Astrocyte of the spinal cord (primary cell): ENCODE results near the gene ITGAE.

Experiments used
- DNase-seq: peaks from one replicate; pipeline ENCODE4 v3.0.0; 2011; ENCODE audit warnings: low read depth, low spot score
- H3K4me3 ChIP-seq: 2 replicates; pipeline ENCODE4 v1.5.1; 2011; ENCODE audit warnings: low read depth, mild to moderate bottlenecking, low read length, moderate library complexity
- CTCF ChIP-seq: IDR thresholded peaks from 2 replicates; pipeline ENCODE4 v1.5.1; 2012; ENCODE audit warnings: low read depth, mild to moderate bottlenecking, low read length, inconsistent platforms
- in situ Hi-C: cut with HindIII; loops from 2 replicates; pipeline ENCODE4 v1.10.0; 2017; ENCODE audit warnings: low sequenced_read_pairs

Gene ITGAE

DNA sequence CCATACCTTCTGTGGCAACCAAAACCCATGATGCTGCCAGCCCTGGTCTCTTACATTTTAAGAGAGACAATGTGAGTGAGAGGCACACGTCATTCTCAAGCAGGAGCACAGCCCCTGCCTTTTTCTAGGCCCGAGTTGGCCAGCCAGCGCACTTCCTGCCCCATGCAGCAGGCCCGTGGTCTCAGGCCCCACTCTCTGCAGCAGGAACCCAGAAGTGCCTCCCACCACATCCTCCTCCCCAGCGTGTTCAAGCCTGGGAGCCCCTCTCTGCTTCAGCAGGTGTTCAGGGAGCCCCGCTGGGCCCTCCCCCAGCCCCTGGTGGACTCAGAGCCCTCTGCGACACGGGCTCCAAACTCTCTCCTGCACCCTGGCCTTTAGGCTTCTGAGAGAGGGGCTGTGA, 30.5 kb downstream of the ITGAE start:
- TF ChIP-seq CTCF = no peak
- no peak for DNase-seq
- no peak overlapping the region for H3K4me3 ChIP-seq
- in situ Hi-C loops = no loop called here

DNA sequence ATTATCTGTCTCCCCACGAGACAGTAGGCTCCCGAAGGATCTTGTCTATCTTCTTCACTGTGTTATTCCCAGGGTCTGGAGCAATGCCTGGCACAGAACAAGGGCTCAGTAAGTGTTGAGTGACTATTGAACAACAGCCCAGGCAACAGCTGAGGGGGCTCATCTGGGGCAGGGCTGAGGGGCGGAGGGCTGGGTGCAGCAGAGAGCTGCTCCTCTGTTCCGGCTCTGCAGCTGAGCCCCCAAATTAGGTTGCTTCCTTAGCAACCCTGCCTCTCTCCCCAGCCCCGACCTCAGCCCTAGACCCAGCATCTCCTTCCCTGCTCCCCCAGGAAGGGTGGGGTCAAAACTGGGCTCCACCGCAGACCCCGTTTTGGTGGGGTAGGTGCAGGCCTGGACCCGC, 32.2 kb downstream of the ITGAE start:
- no peak for TF ChIP-seq CTCF
- DNase-seq = no peak
- no peak overlapping the region for H3K4me3 ChIP-seq
- in situ Hi-C loops = no loop called here

GRCh38 chr17:3768341-3768740, 32.6 kb downstream of the ITGAE start:
- no peak for TF ChIP-seq CTCF
- in situ Hi-C loops = no loop called here

GRCh38 chr17:3766779-3767178, 34.2 kb downstream of the ITGAE start:
- H3K4me3 ChIP-seq = no peak overlapping the region
- in situ Hi-C loops = no loop called here
- no peak for TF ChIP-seq CTCF
- DNase-seq = no peak

More at GRCh38 chr17:3768341-3768740, 32.6 kb downstream of the ITGAE start:
- no peak for DNase-seq
- H3K4me3 ChIP-seq = no peak overlapping the region

DNA sequence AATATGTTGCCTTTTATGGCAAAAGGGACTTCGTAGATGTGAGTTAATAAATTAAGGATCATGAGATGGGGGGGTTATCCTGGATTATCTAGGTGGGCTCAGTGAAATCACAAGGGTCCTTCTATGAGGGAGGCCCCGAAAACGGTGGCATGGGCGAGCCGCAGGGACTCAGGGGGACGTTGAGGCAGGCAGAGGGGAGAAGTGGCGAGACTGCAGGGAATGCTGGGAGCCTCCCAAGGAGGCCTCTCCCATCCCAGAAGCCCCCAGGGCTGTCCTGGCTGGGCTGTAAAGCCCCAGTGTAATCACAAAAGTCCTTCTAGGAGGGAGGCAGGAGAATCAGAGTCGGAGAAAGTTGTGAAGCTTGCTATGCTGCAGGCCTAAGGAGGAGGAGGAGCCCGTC, 35.0 kb downstream of the ITGAE start:
- in situ Hi-C loops = no loop called here
- TF ChIP-seq CTCF = no peak
- no peak overlapping the region for H3K4me3 ChIP-seq
- no peak for DNase-seq

DNA sequence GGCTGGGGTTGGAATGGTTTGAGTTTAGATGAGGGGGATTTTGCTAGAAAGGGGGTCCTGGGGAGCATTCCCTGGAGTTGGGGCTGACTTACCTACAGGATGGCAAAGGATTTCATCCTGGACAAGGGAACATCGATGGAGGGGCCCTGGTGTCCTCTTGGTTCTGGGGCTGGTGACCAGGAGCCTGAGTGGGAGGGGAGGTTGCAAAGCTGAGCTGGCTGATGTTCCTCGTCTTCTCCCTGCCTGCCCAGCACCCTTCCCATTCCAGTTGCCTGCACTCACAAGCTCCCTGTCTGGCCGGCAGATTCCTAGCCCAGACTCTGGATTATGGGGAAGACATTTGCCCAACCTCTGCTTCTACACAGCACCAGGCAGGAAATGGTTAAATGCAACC, 37.2 kb downstream of the ITGAE start:
- no peak overlapping the region for H3K4me3 ChIP-seq
- no peak for TF ChIP-seq CTCF
- in situ Hi-C loops = no loop called here
- no peak for DNase-seq
